Breast epithelium (tissue), 3 donors: ENCODE measurements around the gene IFNW1.

ENCODE experiments used
- CTCF ChIP-seq, 3 donors: fragments of 450-650 bp; IDR thresholded peaks; one replicate each; pipeline ENCODE4 v1.5.1; 2016 to 2017; ENCODE audit warnings: antibody characterized with exemption in 3 of 3, mild to moderate bottlenecking in 3 of 3, moderate library complexity in 3 of 3
- POLR2AphosphoS5 ChIP-seq, 3 donors: sonication (generic); formaldehyde crosslinking; IDR thresholded peaks; one replicate each; pipeline ENCODE4 v1.6.1; 2017; ENCODE audit warnings: antibody characterized with exemption in 3 of 3

- no peak for TF ChIP-seq CTCF (IDR thresholded peaks at IDR 0.05)
- no peak for TF ChIP-seq POLR2AphosphoS5 (IDR thresholded peaks at IDR 0.05)
These were observed 29.7 kb upstream of the IFNW1 start for GRCh38 chr9:21171351-21171750.
